ENCODE data around the gene FGF14. TPM values are rescaled to one million over a fixed set of nuclear protein-coding genes. Genes with fewer than 3 reads are reported as not detected.

Gene FGF14
- total RNA-seq, 1 donor from 2014 or later, result 1.4 TPM

DNA sequence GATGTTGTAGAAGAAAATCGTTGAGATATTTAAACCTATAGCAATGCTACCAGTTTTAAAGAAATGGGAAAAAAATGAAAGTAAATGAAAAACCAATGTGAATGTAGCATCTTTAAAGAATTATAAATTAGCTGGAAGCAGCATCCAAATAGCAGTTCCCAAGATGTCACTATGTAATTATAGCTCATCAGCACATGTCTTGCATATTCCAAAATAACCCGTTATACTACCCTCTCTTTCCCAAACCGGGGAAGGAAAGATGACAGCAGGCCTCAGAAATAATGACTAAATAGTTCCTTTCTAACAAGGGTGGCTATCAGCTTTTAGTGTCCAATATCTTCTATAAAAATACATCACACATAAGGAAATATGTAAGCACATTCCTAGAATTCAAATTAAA is 140.5 kb downstream of the FGF14 start:
- Histone ChIP-seq H3K4me3 (no peak overlapping the region), H3K9ac (no peak overlapping the region), H2AFZ (replicated peaks) (no peak overlapping the region), H3K4me2 (no peak overlapping the region), H3K9me3 (ENCODE audit: low read depth) (no peaks in the 10 kb centered on the region), H3K27ac (no peak overlapping the region), H3K79me2 (ENCODE audit: low read depth) (no peaks in the 10 kb centered on the region), H3K4me1 (no peaks in the 10 kb centered on the region), H3K27me3 (no peaks in the 10 kb centered on the region), H3K36me3 (no peaks in the 10 kb centered on the region), H4K20me1 (ENCODE audit: low read depth) (no peaks in the 10 kb centered on the region), H3F3A (ENCODE audit: low read depth) (no peaks in the 10 kb centered on the region)
- Mint-ChIP-seq H3K4me1 (no peaks in the 10 kb centered on the region), H3K9me3 (no peaks in the 10 kb centered on the region), H3K27me3 (ENCODE audit: insufficient read depth, low read depth) (no peaks in the 10 kb centered on the region), H3K27ac (no peak overlapping the region), H3K36me3 (no peaks in the 10 kb centered on the region), H3K4me3 (no peak overlapping the region)
- TF ChIP-seq, protein P1, sequence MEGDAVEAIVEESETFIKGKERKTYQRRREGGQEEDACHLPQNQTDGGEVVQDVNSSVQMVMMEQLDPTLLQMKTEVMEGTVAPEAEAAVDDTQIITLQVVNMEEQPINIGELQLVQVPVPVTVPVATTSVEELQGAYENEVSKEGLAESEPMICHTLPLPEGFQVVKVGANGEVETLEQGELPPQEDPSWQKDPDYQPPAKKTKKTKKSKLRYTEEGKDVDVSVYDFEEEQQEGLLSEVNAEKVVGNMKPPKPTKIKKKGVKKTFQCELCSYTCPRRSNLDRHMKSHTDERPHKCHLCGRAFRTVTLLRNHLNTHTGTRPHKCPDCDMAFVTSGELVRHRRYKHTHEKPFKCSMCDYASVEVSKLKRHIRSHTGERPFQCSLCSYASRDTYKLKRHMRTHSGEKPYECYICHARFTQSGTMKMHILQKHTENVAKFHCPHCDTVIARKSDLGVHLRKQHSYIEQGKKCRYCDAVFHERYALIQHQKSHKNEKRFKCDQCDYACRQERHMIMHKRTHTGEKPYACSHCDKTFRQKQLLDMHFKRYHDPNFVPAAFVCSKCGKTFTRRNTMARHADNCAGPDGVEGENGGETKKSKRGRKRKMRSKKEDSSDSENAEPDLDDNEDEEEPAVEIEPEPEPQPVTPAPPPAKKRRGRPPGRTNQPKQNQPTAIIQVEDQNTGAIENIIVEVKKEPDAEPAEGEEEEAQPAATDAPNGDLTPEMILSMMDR (IDR thresholded peaks at IDR 0.05), result no peak
- TF ChIP-seq EZH2 (IDR thresholded peaks at IDR 0.05) (no peak), EZH2phosphoT487 (IDR thresholded peaks at IDR 0.05) (no peak)
- DNase-seq (ENCODE audit: low spot score), result no peak

DNA sequence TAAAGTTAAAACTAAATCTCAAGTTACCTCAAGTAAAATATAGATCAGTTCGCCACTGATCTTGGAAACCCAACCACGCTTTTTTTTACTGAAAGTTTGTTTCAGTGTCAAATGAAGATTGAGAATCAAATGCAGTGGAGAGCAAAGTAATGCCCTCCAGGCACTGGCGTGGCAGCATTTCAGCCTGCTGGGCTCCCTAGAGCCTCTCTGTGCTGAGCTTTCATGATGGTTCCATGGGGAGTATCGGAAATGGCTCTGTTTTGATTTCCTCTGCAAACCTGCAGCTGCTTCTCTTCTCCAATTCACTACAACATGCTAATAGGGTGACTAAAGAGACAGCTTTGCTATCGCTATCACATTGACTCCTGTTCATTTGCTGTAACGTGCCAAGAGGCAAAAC is 141.6 kb downstream of the FGF14 start:
- no peak overlapping the region for H3K27ac ChIP-seq
- no peaks in the 10 kb centered on the region for H3K4me1 ChIP-seq
- no peaks in the 10 kb centered on the region for H3K27me3 ChIP-seq
- H3K36me3 Mint-ChIP-seq, result no peaks in the 10 kb centered on the region
- no peak overlapping the region for H3K9ac ChIP-seq
- H3K27me3 Mint-ChIP-seq (ENCODE audit: insufficient read depth, low read depth), result no peaks in the 10 kb centered on the region
- H3K9me3 Mint-ChIP-seq, result no peaks in the 10 kb centered on the region
- H3K27ac Mint-ChIP-seq, result no peak overlapping the region
- no peaks in the 10 kb centered on the region for H3K36me3 ChIP-seq
- no peaks in the 10 kb centered on the region for H3K79me2 ChIP-seq (ENCODE audit: low read depth)
- H3K9me3 ChIP-seq (ENCODE audit: low read depth), result no peaks in the 10 kb centered on the region
- H3K4me3 ChIP-seq, result no peak overlapping the region
- TF ChIP-seq EZH2phosphoT487 (IDR thresholded peaks at IDR 0.05), result no peak
- no peak for TF ChIP-seq EZH2 (IDR thresholded peaks at IDR 0.05)
- TF ChIP-seq, protein P1 (IDR thresholded peaks at IDR 0.05), result no peak
- H3K4me3 Mint-ChIP-seq, result no peak overlapping the region
- H3K4me1 Mint-ChIP-seq, result no peaks in the 10 kb centered on the region
- no peaks in the 10 kb centered on the region for H4K20me1 ChIP-seq (ENCODE audit: low read depth)
- no peak overlapping the region for H3K4me2 ChIP-seq
- no peak for DNase-seq (ENCODE audit: low spot score)
- H2AFZ ChIP-seq (replicated peaks), result no peak overlapping the region
- no peaks in the 10 kb centered on the region for H3F3A ChIP-seq (ENCODE audit: low read depth)

DNA sequence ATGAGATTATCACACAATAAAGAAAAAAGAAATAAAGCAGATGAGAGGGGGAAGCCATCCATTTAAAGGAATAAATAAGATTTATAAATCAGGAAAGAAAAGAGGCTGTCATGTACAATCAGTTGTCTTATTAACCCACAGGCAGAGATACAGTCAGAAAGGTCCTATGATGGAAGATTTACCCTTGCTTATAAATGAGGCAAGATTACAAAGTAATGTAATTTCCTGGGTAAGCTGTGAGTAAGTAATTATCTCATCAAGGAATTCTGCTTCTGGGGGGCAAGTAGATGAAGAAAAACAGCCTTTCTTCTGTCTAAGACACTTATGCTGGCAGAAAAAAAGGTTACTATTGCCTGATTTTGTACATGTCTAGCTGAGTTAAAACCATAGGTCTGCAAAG is 146.4 kb downstream of the FGF14 start:
- Histone ChIP-seq H3K9ac (no peak overlapping the region), H3K4me1 (no peaks in the 10 kb centered on the region), H3K27me3 (no peaks in the 10 kb centered on the region), H2AFZ (replicated peaks) (no peak overlapping the region), H3K27ac (no peak overlapping the region), H3K4me3 (no peak overlapping the region), H3K9me3 (ENCODE audit: low read depth) (no peaks in the 10 kb centered on the region), H3F3A (ENCODE audit: low read depth) (no peaks in the 10 kb centered on the region), H3K36me3 (no peaks in the 10 kb centered on the region), H4K20me1 (ENCODE audit: low read depth) (no peaks in the 10 kb centered on the region), H3K4me2 (no peak overlapping the region), H3K79me2 (ENCODE audit: low read depth) (no peaks in the 10 kb centered on the region)
- H3K9me3 Mint-ChIP-seq, result no peaks in the 10 kb centered on the region
- DNase-seq (ENCODE audit: low spot score), result no peak
- H3K27ac Mint-ChIP-seq, result no peak overlapping the region
- no peaks in the 10 kb centered on the region for H3K4me1 Mint-ChIP-seq
- H3K36me3 Mint-ChIP-seq, result no peaks in the 10 kb centered on the region
- no peaks in the 10 kb centered on the region for H3K27me3 Mint-ChIP-seq (ENCODE audit: insufficient read depth, low read depth)
- TF ChIP-seq EZH2 (IDR thresholded peaks at IDR 0.05) (no peak), EZH2phosphoT487 (IDR thresholded peaks at IDR 0.05) (no peak)
- TF ChIP-seq, protein P1 (IDR thresholded peaks at IDR 0.05), result no peak
- no peak overlapping the region for H3K4me3 Mint-ChIP-seq

Data from neural progenitor cell (in vitro differentiated cells).